HTERT RPE-1 (cell line): ENCODE measurements around the gene TMPRSS15.

Experiments used
- in situ Hi-C: fragments of 300-500 bp; cut with MboI; formaldehyde crosslinking; loops from 4 replicates; pipeline ENCODE4 v1.14.3; 2020; ENCODE audit warnings: low sequenced_read_pairs

The TMPRSS15 gene

DNA sequence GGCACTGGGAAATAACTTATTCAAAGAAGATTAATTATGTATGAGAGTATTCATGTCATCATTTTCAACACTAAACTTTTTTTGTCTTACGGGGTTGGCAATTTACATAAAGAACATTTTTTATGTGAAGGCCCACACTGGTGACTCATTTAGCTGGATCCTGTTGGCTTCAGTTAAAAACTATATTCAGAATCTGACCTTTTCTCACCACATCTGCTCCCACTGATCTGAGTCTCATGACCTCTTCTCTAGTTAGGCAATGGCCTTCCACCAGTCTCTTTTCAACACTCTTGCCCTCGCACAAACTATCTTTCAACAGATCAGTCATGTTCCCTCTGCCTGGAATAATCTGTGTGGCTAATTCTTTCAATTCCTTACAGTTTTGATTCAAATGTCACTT, 53.4 kb downstream of the TMPRSS15 start:
- in situ Hi-C loops: no loop called here

DNA sequence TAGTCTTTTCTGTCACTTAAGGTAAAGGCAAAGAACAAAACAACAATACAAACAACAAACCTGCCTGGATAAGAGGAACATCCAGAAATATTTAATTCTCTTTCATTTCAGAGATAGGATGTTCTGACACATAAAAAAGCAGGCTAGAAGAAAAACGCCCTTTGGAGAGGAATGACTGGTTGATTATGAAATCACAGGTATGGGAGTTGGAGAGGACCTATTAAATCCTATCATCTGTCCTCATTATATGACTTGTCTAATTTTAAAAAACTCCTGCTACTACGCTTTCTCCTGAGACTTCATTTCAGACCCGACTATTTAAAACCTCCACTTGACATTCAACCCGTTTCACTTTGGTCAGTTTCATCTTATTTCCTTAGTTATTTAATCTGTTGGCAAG, 54.1 kb downstream of the TMPRSS15 start:
- in situ Hi-C loops: no loop called here

DNA sequence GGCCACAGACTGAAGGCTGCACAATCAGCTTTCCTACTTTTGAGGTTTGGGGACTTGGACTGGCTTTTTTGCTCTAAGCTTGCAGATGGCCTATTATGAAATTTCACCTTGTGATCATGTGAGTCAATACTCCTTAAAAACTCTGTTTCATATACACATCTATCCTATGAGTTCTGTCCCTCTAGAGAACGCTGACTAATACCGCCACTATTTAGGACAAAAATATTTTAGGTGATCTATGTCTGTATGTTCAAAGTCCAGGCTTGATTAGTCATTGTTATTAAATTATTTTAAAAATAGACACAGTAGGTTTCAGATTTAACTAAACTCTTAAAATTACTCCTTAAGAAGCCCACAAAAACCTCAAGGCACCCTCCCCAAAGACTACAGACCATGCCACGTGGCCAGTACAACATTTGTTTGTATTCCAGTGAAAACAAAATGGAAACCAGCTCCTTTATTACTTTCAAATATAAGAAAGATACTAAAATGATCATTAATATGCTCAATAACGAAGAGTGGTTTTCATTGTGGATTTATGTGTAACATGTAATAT, 63.1 kb downstream of the TMPRSS15 start:
- in situ Hi-C loops: no loop called here

DNA sequence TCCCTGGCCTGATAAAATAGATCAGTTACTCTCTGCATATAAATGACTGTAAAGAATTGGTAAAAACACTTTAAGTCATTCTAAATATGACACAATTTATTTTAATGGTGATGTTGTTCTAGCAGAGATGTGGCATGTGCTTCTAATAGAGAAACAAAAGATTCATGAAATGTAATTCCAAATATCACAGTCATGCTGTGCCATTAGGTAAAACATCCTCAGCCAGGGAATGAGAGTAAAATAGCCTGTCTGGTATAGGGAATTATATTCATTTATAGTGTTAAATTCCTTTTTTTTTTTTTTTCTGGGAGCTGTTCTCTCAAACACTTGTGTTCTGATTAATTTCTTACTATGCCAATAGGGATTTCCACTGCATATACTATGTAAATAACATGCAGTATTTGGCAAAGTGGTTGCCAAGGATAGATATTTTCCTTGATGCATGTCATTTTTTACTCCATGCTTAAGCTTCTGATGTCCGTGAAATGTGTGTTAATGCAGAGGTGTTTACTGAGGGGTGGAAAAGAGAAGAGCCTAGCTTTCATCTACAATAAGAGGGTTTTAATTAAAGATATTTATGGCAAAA, 67.8 kb downstream of the TMPRSS15 start:
- in situ Hi-C loops: no loop called here

DNA sequence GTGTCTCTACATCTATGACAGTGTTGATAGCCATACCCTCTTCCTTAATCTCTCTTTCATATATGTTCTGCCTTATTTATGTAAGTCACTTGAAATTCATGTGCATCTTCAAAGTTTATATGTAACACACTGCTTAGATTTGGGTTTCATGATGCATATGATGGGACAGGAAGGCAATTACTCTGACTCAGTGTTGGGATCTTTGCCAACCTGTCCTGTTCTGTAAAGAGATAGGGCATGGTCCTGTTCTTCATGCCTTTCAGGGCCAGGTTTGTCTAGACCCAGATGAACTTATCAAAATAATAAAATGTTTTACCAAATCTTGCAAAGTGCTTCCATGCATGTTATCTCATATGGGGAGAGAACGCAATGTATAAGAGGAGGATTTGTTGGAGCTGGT, 69.5 kb downstream of the TMPRSS15 start:
- in situ Hi-C loops: no loop called here

DNA sequence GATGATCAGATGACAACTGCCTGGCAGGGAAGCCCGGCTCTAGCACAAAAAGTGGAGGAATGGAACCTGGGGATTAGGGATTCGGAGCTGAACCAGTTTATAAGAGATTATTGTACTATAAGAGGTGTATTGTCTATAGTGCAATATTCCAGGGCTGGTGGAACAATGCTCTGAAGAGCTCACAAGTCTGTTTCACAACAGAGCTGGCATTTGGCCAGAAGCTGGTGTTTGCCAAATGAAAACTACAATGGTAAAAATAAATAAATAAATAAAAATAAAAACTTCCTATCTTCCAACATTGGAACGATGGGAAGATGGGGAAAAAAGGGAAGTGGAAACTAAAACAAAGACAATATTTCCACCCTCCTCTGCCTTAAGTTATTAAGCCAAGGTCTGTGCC, 85.4 kb downstream of the TMPRSS15 start:
- in situ Hi-C loops: no loop called here

DNA sequence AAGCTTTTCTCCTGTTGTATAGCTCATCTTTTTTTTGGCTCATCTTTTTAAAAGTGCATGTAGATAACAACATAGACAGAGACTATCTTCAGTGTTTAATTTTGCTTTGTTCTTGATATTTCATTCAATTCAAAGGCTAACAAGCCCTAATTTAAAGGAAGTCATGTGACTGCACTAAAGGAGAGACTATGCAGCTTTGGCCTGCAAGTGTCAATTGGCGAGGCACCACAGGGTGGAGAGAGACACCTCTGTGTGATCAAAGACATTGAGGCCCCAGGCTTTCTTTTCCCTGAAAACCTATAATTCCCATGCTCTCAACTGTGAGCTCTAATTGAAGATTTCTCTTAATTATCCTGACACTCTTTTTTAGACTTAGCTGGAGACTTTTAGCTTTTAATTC, 105.4 kb downstream of the TMPRSS15 start:
- in situ Hi-C loops: no loop called here

DNA sequence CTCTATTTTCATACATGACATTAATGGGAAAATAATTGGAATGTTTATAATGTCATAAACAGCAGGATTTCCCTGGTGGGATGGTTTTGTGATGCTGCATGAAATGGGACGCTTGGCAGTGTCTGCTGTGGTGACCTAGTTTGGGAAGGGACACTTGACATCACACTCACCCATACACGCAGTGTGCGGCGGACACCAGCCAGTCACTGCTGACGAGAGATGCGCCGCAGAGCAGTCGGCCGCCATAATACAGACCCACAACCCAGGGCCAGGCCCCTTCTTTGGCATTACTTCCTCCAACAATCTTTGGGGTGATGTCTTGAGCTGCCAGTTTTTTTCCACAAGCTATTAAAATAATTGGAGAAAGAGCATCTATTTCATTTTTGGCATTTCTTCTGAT, 109.5 kb downstream of the TMPRSS15 start:
- in situ Hi-C loops: no loop called here

DNA sequence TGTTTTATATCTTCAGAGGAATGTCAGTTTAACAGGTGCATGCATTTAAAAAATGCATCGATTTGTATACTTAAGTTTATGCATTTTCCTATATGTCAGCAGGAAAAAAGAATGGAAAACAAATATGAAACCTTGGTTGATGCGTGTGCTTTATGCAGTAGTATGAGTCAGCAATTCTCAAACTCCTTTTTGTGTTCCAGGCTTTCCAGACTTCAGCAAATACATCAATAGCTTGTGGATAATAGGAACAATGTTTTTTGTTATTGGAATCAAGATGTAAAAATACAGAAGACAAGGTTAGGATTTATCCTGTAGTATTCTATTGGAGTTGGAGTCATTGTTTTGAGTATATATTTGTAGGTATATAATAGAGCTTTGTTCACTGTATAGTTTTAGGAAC, 113.7 kb downstream of the TMPRSS15 start:
- in situ Hi-C loops: no loop called here

DNA sequence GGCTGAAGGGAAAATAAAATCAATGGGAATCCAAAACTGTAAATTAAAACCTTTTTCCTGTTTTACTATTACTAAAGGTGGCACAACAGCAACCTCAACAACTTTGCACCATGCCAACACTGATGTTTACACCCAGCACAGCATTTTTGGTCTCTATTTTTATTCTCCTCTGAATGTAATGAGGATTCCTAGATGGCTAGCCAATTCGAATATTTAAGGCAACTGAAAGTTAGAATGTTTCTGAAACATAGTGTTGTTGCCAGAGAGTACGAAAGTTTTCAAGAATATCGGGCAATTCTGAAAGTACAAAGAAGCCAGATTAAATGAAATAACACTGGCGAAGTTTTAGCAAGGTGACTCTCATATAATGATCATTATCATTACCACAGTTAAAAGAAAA, 118.2 kb downstream of the TMPRSS15 start:
- in situ Hi-C loops: no loop called here

DNA sequence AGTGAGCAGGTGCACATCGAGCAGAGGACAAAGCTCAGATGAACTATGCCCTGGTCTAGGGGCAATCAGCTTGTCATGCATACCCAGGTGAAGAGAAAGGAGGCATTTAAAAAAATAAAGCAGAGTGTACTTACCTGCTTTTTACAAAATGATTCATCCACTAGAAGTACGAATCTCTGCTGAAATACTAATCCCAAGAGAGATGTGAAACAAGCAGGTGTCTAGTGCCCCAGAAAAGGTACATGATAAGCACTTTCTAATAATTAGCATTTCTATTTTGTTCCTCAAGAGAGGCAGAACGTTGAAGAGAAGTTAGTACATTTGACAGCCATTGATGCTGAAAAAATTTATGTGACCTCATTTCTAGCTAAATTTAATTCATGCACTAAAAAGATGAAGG, 127.8 kb downstream of the TMPRSS15 start:
- in situ Hi-C loops: no loop called here

DNA sequence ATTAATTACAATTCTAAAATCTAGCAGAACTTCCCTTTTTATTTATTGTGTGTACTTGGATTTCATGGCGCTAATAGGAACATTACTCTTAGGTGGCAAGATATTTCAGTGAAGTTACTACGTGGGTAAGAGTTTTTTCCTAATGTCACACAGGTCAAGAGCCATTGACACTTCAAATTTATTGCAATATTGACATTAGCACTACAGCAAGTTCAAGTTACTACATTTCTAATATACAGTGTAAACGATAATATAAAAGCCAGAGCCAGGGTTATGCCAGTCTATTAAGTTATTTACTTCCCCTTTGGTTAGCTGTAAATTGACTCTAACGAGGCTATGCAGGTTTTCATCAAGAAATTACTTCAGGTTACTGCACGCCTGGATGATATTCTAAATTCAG, 129.2 kb downstream of the TMPRSS15 start:
- in situ Hi-C loops: no loop called here

DNA sequence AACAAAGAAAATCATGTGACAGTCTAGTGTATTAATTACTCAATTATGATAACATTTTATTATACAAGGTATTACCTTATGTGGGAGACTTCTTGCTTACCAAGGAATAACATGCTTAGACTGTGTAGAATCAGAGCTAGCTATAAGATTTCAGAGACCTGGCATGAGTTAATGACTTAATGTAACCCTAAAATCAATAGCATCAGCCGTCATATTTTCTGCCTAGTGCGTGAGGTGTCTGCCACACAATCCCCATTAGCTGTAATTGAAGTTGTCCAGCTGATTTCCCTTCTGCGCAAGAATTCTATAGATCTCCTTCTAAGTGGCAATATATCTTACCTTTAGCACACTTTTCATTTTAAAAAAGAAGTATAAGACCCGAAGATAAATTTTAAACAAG, 130.2 kb downstream of the TMPRSS15 start:
- in situ Hi-C loops: no loop called here

DNA sequence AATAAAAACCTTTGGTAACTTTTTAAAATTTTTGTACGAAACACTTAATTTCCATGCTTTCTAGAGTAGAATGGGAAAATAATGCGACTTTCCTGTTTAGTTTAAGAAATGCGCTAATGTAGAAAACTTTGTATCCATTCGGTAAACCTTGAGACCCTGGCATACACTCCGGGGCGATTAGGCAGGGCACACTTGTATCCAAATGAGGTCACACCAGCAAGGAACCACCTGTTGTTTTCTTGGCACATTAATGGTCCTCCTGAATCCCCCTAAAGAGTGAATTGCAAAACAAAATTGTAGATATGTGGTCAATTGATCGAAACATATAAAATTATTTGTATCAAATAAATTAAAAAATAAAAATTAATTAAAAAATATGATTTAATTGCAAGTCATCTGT, 133.7 kb downstream of the TMPRSS15 start:
- in situ Hi-C loops: no loop called here

DNA sequence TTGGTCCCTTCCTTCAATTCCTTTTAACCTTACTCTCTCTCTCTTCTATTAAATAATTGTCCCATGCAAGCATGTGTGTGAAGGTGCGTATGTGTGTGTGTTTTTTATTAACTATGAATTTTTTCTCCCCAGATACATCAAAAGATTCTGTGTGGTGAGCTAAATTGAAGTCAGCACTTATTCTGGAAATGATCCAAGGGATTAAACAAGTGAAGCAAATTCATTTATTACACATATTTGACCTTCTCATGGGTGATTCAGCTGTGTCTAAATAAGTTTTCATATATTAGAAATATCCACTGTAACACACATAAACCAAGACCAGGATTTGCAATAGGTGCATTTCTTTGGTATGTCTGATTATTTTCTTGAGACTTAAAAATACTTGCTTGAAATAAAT, 134.7 kb downstream of the TMPRSS15 start:
- in situ Hi-C loops: no loop called here

DNA sequence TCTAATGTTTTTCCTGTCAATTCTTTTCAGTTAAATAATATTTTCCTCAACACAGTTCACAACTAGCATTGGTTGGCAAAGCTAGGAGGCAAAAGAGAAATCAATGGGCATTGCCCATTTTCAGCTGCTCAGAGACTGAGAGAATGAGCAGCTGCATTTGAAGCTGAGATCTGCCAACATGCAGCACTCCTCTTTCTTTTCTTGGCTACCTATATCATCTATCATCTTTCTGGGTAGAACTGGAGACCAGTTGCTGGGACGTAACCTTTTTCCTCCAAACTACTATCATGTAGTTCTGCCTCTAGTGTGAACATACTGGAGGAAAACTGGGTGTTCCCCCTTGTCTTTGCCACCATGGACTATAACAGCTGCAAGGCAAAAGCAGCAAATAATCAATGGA, 136.1 kb downstream of the TMPRSS15 start:
- in situ Hi-C loops: no loop called here

DNA sequence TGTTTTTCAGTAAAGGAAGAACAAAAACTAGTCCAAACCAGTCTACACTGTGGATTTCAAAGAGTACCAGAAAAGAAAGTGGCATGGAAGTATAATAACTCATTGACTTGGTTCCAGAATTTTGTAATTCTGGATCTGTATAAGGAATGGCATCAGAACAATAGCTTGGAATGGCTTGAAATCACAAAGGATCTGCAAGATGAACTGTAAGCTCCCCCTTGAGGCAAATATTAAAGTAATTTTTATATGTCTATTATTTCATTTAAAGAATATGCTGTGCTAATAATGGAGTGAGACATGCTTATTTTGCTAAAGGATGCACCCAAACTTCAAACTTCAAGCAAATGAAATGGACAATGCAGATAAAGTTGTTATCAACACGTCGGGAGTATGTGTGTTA, 137.6 kb downstream of the TMPRSS15 start:
- in situ Hi-C loops: no loop called here

DNA sequence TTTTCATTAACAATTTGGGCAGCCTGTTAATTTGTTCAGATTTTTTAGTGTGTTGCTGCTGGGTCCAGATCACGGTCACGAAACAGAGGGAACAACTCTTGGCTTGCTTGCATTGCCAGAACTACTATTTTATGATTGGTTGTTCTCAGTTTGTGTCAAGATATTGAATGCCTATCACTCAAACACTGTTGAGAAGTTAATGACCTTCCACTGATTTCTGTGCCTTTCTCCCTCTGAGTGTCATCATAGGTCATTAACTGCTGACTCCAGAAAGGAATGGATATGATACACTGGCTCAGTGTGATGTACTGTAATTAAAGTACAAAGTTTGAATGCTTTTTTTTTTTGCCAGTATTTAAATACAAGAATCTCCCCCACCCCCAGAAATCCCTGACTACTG, 149.8 kb downstream of the TMPRSS15 start:
- in situ Hi-C loops: no loop called here

DNA sequence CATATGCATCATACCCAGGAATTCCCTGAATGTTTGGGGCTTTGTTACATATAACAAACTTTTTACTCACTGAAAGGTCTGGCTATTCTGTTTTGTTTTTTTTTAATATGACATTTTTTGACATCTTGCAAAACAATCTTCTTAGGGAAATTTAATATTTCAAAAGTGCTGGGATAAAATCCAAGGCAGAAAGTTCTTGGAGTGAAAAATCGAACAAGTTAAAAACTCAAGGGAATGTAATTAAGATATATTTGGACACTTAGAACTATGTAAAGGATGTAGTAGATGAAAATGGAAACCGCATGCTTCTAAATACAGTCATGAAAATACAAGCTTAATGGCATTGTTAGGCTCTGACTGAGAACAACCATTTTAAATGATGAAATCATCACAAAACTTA, 150.4 kb downstream of the TMPRSS15 start:
- in situ Hi-C loops: no loop called here

DNA sequence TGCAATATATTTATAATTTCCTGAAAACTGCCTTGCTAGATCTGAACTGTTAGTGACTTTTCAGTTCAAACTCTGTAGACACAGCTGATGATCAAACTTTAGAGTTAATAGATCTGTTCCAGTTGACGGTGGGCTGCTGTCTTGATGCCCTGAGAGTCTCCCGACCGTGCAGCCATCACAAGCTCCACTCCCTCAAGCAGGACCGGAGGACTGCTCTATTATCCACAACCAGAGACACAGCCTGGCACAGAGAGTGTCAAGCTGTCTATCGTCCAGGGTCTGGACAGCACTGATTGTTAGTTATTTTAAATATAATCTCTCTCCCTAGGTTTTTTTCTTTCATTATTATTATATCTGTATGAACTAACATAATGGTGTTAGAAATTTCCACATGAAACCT, 150.9 kb downstream of the TMPRSS15 start:
- in situ Hi-C loops: no loop called here

DNA sequence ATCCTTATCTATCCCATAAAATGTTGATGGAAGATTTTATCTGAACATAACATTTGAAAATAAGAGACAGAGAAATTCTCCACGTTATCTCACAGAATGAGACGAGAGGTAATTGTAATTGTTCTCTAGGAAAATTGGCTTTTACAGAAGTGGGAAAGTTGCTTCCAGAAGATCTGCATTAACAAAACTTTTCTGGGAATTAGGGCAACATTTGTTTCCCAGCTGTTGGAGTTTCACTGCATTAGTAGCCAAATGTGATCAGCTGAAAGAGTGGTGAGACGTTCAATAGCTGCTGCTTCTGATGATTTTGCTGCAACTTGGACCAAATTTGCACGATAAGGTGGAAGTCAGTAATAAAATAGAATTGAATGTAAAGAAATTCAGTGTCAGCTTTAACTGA, 151.3 kb downstream of the TMPRSS15 start:
- in situ Hi-C loops: no loop called here

DNA sequence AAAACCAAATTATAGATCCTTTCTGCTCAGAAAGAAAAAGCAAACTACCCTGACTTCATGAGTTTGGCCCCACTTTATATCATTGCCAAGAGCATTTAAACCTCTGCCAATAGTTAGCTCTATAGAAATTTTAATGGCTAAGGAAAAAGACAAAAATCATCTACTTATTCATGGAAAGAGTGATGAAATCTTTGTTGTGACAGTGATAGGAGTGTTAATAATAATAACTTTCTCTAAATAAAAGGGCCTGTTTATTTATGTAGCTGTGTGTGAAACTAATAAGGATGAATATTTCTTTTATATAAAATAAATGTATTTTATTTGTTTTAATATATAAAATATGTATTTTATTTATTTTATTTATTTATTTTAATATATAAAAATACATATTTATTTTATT, 152.5 kb downstream of the TMPRSS15 start:
- in situ Hi-C loops: no loop called here

DNA sequence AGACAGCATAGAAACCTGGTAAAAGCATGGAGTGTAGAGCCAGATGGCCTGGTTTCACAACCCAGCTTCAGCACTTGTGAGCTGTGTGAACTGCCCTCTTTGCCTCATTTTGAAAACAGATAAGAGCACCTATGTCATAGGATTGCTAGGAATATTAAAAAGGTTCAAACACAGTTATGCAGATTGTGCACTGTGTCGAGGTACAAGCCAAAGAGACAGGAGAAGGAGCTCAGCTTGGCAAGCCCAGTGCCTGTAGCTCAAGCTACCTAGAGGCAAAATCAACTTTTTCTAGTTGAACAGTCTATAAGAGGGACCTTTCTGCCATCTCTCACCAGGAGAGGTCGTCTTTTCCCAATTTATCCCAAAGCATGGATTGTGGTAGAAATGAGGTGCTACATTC, 153.9 kb downstream of the TMPRSS15 start:
- in situ Hi-C loops: no loop called here
